Transverse colon (tissue), 4 donors: ENCODE results near the gene TRIM31.

Source experiments
- EP300 ChIP-seq: sonication (generic); formaldehyde crosslinking; IDR thresholded peaks from one replicate; pipeline ENCODE4 v1.6.1; 2017; ENCODE audit warnings: antibody characterized with exemption, low read depth
- POLR2A ChIP-seq: fragments of 450-650 bp; IDR thresholded peaks from one replicate; pipeline ENCODE4 v1.6.1; 2016; ENCODE audit warnings: antibody characterized with exemption, mild to moderate bottlenecking, moderate library complexity
- POLR2AphosphoS5 ChIP-seq, 3 donors: sonication (generic); formaldehyde crosslinking; IDR thresholded peaks; one replicate each; pipeline ENCODE4 v1.6.1; 2016; ENCODE audit warnings: antibody characterized with exemption in 3 of 3
- TF ChIP-seq, protein P1 (sequence below), 5 experiments: fragments of 200-600 bp in 3 of 5; fragments of 450-650 bp in 2 of 5; sonication (generic) in 3 of 5; IDR thresholded peaks; 1 replicate in 2 of 5; 2 replicates in 3 of 5; pipeline ENCODE4 v1.5.1; 2016 to 2017; ENCODE audit warnings: antibody characterized with exemption in 5 of 5, inconsistent platforms in 3 of 5, mild to moderate bottlenecking in 2 of 5, moderate library complexity in 1 of 5

DNA sequence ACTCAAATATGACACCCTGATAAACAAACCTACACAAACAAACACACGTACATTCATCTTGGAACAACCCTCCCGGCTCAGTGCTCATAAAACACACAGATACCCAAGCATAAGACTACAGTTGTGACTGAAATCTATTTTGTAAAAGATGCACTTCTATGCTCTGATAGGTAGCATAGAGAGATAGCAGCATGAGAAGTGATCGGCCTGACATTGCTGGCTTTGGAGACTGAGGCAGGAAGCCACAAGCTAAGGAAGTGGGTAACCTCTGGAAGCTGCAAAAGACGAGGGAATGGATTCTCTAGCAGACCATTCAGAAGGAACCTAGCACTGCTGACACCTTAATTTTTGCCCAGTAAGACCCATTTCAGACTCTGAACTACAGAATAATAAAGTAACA lies 35.7 kb downstream of the TRIM31 start:
- TF ChIP-seq, protein P1, sequence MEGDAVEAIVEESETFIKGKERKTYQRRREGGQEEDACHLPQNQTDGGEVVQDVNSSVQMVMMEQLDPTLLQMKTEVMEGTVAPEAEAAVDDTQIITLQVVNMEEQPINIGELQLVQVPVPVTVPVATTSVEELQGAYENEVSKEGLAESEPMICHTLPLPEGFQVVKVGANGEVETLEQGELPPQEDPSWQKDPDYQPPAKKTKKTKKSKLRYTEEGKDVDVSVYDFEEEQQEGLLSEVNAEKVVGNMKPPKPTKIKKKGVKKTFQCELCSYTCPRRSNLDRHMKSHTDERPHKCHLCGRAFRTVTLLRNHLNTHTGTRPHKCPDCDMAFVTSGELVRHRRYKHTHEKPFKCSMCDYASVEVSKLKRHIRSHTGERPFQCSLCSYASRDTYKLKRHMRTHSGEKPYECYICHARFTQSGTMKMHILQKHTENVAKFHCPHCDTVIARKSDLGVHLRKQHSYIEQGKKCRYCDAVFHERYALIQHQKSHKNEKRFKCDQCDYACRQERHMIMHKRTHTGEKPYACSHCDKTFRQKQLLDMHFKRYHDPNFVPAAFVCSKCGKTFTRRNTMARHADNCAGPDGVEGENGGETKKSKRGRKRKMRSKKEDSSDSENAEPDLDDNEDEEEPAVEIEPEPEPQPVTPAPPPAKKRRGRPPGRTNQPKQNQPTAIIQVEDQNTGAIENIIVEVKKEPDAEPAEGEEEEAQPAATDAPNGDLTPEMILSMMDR (IDR thresholded peaks at IDR 0.05) = no peak
- no peak for TF ChIP-seq EP300
- TF ChIP-seq POLR2A = no peak
- TF ChIP-seq POLR2AphosphoS5 (IDR thresholded peaks at IDR 0.05) = no peak
